ENCODE results near the gene RLN1. TPM values are rescaled to one million over a fixed set of nuclear protein-coding genes. Genes with fewer than 3 reads are reported as not detected.
"Not testable (repeated sequence)": the region's sequence is repeated elsewhere in the genome, so short reads cannot be mapped to it uniquely, and the experiment has no call there.

RLN1 gene
- polyA plus RNA-seq, 1 donor = 0.52 TPM

GRCh38 chr9:5326187-5326586 is 13.5 kb downstream of the RLN1 start:
- DNase-seq = no peak

GRCh38 chr9:5321601-5322000 is 18.1 kb downstream of the RLN1 start:
- DNase-seq = not testable (repeated sequence)

DNA sequence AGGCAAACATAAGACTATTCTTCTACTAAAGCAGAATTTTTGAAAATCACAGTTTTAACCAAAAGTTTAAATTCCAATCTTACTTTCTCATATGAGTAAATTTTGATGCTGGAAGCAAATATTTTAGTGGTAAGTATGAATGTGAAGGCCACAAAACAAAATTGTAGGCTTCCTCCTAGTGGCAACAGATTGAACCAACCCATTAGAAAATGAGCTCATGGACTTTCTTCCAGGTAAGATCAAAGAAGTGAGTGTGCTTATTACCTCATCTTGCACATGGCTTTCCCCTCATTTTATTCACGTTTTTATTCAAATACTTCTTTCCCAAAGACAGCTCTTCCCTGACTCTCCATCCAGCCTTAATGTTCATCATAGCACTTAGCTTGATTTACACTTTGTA is 18.6 kb downstream of the RLN1 start:
- no peak for DNase-seq

DNA sequence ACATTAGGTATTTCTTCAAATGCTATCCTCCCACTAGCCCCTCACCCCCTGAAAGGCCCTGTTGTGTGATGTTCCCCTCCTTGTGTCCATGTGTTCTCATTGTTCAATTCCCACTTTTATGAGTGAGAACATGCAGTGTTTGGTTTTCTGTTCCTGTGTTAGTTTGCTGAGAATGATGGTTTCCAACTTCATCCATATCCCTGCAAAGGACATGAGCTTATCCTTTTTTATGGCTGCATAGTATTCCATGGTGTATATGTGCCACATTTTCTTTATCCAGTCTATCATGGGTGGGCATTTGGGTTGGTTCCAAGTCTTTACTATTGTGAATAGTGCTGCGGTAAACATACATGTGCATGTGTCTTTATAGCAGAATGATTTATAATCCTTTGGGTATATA is 23.3 kb downstream of the RLN1 start:
- not testable (repeated sequence) for DNase-seq

GRCh38 chr9:5315187-5315923 is 24.3 kb downstream of the RLN1 start:
- DNase-seq = no peak

GRCh38 chr9:5310851-5311250 is 28.8 kb downstream of the RLN1 start:
- no peak for DNase-seq

GRCh38 chr9:5305741-5306140 is 33.9 kb downstream of the RLN1 start:
- DNase-seq = no peak

DNA sequence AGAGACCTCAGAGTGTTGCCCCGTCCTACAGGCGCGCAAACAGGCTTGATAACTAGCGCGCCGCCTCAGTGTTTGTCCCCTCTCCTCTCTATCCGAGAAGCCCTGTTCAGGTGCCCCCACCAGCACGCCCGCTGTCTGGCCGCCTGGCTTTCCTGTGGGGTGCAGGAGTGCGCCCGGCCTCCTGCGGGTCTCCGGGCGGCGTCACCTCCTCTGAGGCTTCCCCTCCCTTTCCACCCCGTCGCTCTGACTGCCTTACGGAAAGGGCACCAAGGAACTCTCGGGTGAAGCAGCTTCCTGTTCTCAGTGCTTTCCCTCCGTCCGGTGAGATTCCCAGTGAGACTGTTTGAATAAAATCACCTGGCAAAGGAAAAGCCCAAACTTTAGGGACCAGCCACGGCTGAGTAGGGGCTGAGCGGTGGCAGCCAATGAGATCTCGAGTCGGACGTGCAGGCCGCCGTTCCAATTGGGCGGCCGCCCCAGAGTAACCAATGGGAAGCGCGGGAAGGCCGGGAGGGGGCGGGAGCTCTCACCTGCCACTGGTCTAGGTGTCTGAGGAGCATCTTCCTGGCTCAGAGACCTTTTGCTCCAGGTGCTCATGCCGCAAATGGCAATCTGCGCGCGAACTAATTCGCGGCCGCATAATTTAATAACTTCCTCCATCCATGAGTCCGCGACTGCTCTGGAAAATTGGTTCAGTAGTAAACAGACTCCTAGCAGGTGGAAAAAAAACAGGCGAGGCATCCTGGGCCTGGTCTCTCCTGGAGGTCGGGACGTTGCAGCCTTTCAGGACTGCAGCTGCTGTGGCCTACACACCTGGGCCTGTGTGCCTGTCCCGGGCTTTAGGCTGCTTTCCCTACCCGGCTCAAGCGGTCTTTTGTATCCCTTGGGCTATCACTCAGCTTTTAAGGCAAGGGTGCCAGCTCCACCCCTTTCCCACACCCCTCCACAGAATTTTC is 35.6 kb downstream of the RLN1 start, which contains the start of gene RLN2:
Gene RLN2 (minus strand): TSS at position 877 of the 956 bp plus-strand sequence. CDS start 136 bp downstream, at position 741.
- DNase-seq = not testable (repeated sequence)

GRCh38 chr9:5301544-5301943 is 38.1 kb downstream of the RLN1 start:
- no peak for DNase-seq

- DNase-seq = no peak
Measured at GRCh38 chr9:5292141-5292540, 47.5 kb downstream of the RLN1 start.

- no peak for DNase-seq
Measured at GRCh38 chr9:5288591-5288990, 51.1 kb downstream of the RLN1 start.

DNA sequence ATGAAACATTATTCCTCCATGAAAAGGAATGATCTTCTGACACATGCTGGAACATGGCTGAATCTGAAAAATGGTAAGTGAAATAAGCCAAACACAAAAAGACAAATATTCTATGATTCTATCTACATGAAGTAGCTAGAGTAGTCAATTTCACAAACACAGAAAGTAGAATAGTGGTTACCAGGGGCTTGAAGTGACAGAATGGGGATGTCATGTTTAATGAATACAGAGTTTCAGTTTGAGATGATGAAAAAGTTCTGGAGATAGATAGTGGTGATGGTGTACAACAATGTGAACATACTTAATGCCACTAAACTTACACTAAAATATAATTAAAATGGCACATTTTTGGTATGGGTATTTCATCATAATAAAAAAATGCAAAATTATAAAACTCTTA is 53.4 kb downstream of the RLN1 start:
- DNase-seq = no peak

Other genes starting within 250 kb of the RLN1 start
- gene INSL6, start 154.2 kb downstream of the RLN1 start, polyA plus RNA-seq (ENCODE audit: insufficient read length) = 0.60 TPM
- not detected for gene INSL4, start 108.5 kb downstream of the RLN1 start, polyA plus RNA-seq (ENCODE audit: insufficient read length)
- gene RLN2, start 35.2 kb downstream of the RLN1 start, polyA plus RNA-seq (ENCODE audit: insufficient read length) = 2.1 TPM
- gene PLGRKT, start 98.0 kb upstream of the RLN1 start, polyA plus RNA-seq (ENCODE audit: insufficient read length) = 33.4 TPM
- gene CD274, start 110.7 kb upstream of the RLN1 start, polyA plus RNA-seq (ENCODE audit: insufficient read length) = 1.2 TPM
- gene PDCD1LG2, start 170.7 kb upstream of the RLN1 start, polyA plus RNA-seq (ENCODE audit: insufficient read length) = 0.13 TPM